ENCODE data around the gene AFG1L.
"Not testable (repeated sequence)": the region's sequence is repeated elsewhere in the genome, so short reads cannot be mapped to it uniquely, and the experiment has no call there.

The AFG1L gene

GRCh38 chr6:108294727-108295625 is at the start of gene AFG1L:
AFG1L (plus strand) TSS chr6:108295054; CDS start chr6:108295080, 26 bp downstream.
- DNase-seq (ENCODE audit: low read depth) = peak; percentile 79

GRCh38 chr6:108245095-108245494 is 49.8 kb upstream of the AFG1L start:
- DNase-seq (ENCODE audit: low read depth) = not testable (repeated sequence)

- DNase-seq (ENCODE audit: low read depth) = no peak
Measured at GRCh38 chr6:108247965-108248536, 46.8 kb upstream of the AFG1L start.

- DNase-seq (ENCODE audit: low read depth) = no peak
Measured at GRCh38 chr6:108250240-108250866, 44.5 kb upstream of the AFG1L start.

GRCh38 chr6:108251252-108251651 is 43.6 kb upstream of the AFG1L start:
- no peak for DNase-seq (ENCODE audit: low read depth)

- DNase-seq (ENCODE audit: low read depth) = no peak
Measured at GRCh38 chr6:108252055-108252454, 42.8 kb upstream of the AFG1L start.

GRCh38 chr6:108253241-108253640 is 41.6 kb upstream of the AFG1L start:
- no peak for DNase-seq (ENCODE audit: low read depth)

- DNase-seq (ENCODE audit: low read depth) = no peak
Measured at GRCh38 chr6:108254433-108255410, 40.1 kb upstream of the AFG1L start.

GRCh38 chr6:108260126-108260808 is 34.6 kb upstream of the AFG1L start:
- DNase-seq (ENCODE audit: low read depth) = no peak

- DNase-seq (ENCODE audit: low read depth) = peak; percentile 83
Measured at GRCh38 chr6:108260809-108261569, 33.9 kb upstream of the AFG1L start, which contains the start of gene SNX3. SNX3 (minus strand) TSS chr6:108261040; CDS start chr6:108260921, 119 bp downstream.

- no peak for DNase-seq (ENCODE audit: low read depth)
Measured at GRCh38 chr6:108263371-108263770, 31.5 kb upstream of the AFG1L start.

- no peak for DNase-seq (ENCODE audit: low read depth)
Measured at GRCh38 chr6:108268845-108269244, 26.0 kb upstream of the AFG1L start.

GRCh38 chr6:108269955-108270354 is 24.9 kb upstream of the AFG1L start:
- not testable (repeated sequence) for DNase-seq (ENCODE audit: low read depth)

GRCh38 chr6:108274546-108274945 is 20.3 kb upstream of the AFG1L start:
- DNase-seq (ENCODE audit: low read depth) = no peak

- DNase-seq (ENCODE audit: low read depth) = no peak
Measured at GRCh38 chr6:108275976-108276375, 18.9 kb upstream of the AFG1L start.

- DNase-seq (ENCODE audit: low read depth) = no peak
Measured at GRCh38 chr6:108277295-108277694, 17.6 kb upstream of the AFG1L start.

GRCh38 chr6:108277831-108278230 is 17.0 kb upstream of the AFG1L start:
- no peak for DNase-seq (ENCODE audit: low read depth)

GRCh38 chr6:108285381-108285780 is 9.5 kb upstream of the AFG1L start:
- no peak for DNase-seq (ENCODE audit: low read depth)

GRCh38 chr6:108286366-108286765 is 8.5 kb upstream of the AFG1L start:
- no peak for DNase-seq (ENCODE audit: low read depth)

GRCh38 chr6:108287373-108287772 is 7.5 kb upstream of the AFG1L start:
- DNase-seq (ENCODE audit: low read depth) = no peak
